NCI-H128 (cell line): ENCODE measurements around the gene KCTD19.
"Not testable (repeated sequence)": the region's sequence is repeated elsewhere in the genome, so short reads cannot be mapped to it uniquely, and the experiment has no call there.

Experiments
- DNase-seq: peaks from one replicate; lab custom pipeline; 2025; ENCODE audit not compliant: unreplicated experiment; lab: John Stamatoyannopoulos, UW

Gene KCTD19

DNA sequence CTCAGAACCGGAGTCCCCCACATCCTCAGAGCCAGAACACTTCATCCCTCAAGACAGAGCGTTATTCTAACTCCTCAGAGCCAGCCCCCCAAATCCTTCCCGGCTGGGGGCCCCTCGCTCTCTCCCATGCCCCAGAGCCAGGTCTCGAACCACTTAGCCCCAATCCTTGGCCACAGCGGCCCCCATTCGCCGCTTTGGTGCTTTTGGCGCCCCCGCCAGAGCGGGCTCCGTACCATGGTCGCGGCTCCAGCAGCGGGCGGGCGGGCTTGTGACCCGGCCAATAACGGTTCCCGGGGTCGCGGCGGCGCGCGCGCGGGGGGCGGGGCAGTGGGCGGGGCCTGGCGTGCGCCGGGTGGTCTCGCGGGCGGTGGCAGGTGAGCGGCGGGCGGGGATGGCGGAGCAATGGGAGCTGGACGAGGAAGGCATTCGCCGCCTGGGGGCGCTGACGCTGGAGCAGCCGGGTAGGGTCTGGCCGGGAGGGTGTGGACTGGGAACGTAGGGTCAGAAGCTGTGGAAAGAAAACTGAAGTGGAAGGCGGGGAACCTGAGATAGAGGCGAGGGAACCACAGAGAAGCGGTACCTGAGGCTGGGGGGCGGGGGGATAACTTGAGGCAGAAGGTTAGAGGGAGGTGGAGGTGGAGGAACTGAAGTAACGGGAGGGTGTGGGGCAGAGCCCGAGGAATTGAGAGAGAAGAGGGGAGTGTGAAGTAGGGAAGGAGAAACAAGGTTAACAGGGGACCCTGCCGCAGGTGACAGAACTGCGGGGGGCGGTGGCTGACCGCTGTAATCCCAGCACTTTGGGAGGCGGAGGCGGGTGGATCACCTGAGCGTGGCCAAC, at the start of gene KCTD19, which contains the start of gene LRRC36:
Gene KCTD19, minus strand, starts transcription at position 270 of the 838 bp plus-strand sequence. Its CDS starts 34 bp downstream, at position 236.
Gene LRRC36, plus strand, starts transcription at position 344 of the 838 bp plus-strand sequence. Its CDS starts 48 bp downstream, at position 392.
- DNase-seq = peak; percentile 54

DNA sequence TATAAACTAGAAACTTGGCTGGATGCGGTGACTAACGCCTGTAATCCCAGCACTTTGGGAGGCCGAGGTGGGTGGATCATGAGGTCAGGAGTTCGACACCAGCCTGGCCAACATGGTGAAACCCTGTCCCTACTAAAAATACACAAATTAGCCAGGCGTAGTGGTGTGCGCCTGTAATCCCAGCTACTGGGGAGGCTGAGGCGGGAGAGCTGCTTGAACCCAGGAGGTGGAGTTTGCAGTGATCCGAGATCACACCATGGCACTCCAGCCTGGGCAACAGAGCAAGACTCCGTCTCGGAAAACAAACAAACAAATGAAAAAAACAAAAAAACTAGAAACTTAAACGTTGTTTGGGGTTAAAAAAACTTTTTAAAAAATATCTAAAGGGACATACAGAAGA, 49.5 kb upstream of the KCTD19 start:
- DNase-seq = not testable (repeated sequence)

DNA sequence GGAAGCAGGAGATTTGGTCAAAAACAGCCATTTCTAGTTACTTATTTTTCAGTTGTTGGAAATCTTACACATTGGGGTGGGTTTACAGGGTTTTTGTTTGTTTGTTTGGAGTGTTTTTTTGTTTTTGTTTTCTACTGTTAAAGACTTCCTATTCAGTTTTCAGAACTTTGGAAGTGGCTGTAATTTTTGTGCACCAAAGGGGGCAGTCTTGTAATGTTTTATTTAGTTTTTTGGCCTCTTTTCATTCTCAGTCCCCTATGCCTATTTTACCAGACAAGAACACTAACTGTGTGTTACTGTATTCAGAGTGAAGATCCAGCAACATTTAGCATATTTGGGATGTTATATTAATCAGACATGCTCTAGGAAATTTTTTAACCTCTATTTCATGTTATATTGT, 46.1 kb upstream of the KCTD19 start:
- no peak for DNase-seq

DNA sequence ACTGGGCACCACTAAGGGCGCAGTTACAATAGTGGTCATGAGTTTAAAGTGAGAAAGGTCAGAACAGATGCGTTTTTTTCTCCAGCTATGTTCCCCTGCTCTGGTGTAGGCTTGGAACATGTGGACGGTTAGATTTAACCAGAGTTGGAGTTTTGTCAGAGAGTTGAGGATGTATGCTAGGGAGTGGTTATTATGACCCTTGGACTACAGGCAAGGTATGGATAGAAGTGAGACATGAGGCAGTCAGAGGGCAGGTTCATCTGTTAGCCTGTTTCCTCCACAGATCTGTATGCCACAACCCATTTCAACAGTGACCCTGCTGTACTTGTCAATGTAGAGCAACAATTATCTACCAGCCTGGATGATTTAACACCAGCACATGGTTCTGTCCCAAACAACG, 44.1 kb upstream of the KCTD19 start:
- no peak for DNase-seq

DNA sequence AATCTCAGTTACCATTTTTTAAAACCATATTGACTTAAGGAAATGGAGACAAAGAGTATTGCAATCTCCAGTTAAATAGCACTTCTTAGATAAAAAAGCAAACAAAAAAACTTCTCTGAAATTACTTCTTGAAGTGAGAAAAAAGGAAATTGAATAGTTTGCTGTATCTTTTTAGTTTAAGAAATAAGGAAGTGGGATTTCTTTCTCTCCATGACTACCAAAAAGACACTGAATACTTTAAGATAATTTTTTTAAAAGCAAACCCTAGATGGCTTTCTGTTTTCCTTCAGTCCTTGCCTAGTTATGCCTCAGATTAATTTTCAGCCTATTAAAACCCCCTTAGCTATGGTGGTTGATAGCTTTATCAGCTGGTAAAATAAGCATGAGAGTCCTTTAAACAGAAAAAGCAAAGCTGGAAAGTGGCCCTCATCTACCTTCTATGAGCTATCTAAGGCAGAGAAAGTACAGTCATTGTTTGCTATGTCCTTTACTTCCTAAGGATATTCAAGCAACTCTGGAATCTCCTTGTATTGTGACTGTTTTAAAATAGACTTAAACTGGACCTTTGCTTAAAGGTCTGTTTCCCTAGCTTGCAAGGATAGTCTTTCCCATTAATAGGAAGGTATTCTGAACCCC, 38.2 kb upstream of the KCTD19 start:
- no peak for DNase-seq

DNA sequence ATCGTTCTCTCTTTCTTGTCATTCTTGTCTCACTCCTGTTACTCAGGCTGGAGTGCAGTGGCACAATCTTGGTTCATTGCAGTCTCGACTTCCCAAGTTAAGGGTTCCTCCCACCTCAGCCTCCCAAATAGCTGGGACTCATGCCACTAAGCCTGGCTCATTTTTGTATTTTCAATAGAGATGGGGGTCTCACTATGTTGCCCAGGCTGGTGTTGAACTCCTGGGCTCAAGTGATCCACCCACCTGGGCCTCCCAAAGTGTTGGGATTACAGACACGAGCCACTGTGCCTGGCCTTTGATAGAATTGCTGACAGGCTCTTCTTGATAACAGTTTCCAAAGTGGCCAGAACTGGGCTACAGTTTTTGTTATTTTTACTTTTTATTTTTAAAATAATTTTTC, 34.5 kb upstream of the KCTD19 start:
- DNase-seq = no peak

DNA sequence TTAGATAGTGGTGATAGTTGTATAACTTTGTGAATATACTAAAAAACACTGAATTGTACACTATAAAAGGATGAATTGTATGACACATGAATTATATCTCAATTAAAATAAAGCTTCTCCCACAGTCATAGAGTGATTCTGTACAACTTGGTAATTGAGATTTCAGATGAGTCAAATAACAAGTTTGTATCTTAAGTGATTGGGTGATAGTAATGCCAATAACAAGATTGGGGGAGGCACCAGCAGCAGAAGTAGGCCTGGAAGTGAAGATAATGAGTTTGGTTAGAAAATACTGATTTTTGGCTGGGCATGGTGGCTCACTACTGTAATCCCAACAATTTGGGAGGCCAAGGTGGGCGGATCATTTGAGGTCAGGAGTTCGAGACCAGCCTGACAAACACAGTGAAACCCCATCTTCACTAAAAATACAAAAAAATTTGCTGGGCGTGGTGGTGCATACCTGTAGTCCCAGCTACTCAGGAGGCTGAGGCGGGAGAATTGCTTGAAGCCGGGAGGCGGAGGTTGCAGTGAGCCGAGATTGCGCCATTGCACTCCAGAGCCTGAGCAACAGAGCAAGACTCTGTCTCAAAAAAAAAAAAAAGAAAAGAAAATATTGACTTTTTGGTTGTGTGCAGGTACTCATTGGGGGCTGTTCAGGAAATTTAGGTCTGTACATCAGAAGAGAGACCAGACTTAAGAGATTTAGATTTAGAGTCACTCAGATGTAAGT, 33.2 kb upstream of the KCTD19 start:
- DNase-seq = not testable (repeated sequence)

DNA sequence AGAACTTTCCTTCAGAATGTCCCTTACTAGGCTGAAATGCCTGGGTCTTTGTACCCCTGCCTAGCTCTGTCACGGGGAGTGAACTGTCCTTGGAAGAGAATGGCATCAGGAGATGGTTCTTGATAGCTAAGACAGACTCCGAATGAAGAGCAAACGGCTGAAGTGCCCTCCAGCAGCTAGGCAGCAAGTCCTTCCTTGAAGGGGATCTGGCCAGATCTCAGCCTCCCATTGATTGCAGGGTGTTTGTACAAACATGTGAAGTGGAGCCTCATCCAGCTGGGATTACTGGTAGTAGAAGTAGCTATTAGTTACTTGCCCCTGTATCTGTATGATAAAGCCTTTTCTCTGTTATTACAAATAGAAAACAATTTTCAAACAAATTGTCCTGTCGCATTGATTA, 31.0 kb upstream of the KCTD19 start:
- no peak for DNase-seq

DNA sequence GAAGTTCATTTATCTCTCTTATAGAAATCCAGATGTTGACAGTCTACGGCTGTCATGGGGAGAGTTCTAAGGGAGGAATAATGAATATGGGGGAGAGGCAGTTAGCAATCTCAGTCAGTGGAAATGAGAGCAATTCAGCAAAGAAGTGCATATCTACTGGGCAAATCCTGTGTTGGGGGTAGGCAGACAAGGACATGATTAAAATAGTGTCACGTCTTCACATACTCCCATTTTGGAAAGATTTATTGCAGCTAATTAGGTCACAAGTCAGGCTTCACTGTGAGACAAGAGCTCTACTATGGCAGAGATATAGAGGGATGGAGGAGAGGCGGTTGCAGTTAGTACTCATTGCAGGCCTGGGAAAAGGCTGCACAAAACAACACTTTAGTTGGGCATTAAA, 29.9 kb upstream of the KCTD19 start:
- DNase-seq = no peak

DNA sequence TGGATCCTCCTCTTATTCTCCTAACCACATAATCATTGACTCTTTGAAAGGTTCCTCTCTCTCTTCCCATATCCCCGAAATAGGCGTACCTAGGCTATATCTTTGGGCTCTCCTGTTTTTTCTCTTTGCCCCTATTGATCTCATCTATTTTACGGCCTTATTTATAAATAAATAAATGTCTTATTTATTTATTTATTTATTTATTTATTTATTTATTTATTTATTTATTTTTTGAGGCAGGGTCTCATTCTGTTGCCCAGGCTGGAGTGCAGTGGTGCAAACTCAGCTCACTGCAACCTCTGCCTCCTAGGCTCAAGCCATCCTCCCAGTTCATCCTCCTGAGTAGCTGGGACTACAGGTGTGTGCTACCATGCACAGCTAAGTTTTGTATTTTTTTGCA, 25.9 kb upstream of the KCTD19 start:
- DNase-seq = not testable (repeated sequence)

DNA sequence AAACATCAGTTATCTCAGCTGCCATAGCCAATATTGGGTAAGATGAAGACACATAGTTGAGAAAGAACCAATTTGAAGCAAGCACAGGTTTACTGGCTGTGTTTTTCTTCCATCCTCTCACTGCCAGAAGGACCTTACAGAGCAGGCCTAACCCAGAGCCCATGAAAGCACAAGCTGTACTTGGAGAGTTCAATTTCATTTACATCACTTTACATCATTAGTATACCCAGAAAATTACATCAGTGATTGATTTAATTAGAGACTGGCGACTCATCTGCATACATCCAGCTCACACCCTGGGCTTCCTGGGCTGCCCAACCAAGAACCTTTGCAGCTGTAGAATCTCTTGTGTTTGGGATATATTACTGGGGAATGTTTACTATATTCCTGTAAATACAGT, 23.8 kb upstream of the KCTD19 start:
- DNase-seq = no peak

DNA sequence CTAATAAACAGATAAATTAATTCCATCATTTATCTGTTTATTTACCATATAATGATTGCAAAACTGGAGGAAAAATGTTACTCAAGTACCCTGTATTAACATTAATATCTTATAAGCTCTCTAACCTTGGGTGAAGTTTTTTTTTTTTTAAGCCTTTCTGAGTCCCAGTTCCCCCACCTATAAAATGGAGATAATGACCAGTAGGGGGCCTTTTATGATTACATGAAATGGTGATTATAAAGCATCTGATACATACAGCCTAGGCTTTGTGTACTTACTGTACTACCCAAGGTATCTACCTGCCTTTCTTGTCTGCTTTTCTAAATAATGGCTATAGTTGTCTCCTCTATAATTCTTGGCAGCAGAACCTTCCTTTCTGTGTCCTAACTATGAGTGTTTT, 22.6 kb upstream of the KCTD19 start:
- no peak for DNase-seq

DNA sequence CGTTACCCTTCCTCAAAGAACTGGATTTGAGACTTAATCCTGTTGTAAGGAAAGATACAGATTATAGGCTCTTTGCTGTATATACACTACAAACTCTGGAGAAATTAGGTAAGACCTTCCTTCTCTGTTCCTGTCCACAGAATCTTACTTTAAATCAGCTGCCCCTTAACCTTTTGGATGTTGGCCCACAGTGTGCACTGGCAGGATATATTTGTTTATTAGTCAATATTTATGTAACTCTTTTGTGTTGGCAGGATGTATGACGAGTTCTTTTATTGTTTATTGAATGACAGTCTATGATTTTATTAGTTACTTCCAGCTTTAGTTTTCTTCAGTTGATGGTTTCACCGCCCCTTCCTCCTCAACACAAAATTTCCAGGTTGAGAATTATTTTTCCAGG, 19.8 kb upstream of the KCTD19 start:
- DNase-seq = no peak

DNA sequence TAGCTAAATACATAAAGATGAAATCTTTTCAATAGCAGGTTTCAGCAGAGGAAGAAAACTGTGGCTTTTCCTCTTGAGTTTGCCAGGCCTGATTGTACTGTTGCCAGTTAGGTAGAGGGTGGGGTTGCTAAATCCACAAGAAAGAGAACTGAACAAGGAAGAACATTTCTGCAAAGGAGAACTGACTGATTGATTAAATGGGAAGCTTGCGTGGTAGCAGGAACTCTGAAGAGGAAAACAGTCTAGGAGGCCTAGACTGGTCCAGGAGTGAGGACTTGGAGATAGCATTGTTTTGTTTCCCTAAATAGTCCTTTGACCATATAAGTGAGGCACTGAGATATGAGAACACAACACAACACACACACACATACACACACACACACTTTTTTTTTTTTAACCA, 18.9 kb upstream of the KCTD19 start:
- no peak for DNase-seq

DNA sequence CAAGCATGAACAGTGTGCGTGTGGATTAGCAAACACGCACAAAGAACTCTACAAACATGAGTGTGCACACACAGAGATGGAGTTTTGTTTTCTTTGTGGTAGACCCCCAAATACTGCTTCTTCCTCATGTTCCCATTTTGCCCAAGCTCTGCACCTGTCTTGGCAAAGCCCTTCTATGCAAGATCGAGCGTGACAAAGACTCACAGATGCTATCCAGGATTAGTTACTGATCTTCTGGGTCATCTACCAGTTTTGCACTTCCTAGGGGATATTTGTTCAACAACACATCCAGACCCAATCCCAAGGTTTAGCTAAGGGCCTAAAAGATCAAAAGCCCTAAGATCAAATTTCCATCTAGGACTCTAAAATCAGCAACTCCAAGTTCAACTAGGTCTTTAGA, 16.1 kb upstream of the KCTD19 start:
- DNase-seq = no peak

DNA sequence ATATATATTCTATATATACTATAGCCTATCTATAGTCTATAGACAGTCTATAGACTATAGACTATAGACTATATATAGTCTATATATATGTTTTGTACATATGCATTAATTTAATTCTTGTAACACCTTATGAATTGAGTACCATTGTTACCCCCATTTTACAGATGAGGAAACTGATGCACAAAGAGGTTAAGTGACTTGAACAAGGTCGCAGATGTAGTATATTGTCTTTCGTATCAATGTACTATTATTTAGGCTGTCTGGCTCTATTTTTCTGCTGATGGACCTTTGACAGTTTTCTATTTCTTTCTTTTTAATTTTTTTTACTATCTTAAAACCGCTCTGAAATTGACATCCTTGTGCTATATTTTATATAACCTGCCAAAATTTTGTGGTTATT, 14.7 kb upstream of the KCTD19 start:
- no peak for DNase-seq

DNA sequence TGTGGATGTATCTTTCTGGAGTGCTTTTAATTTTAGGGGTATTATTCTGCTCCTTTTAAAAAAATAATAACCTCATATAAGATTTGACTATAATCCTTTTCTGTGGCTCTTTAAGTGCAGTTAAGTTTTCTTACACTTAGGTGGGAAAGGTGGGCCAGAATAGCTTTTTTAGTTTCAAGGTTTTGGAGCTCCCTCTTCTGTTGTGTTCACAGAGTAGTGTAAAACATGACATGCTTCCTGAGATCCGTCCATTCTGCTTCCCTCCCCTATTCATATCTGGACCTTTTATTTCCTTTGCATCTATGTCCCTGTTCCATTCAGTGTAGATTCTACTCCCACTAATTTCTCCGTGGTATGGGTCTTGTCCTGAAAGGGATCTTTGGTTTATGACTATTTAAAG, 12.9 kb upstream of the KCTD19 start:
- DNase-seq = no peak

DNA sequence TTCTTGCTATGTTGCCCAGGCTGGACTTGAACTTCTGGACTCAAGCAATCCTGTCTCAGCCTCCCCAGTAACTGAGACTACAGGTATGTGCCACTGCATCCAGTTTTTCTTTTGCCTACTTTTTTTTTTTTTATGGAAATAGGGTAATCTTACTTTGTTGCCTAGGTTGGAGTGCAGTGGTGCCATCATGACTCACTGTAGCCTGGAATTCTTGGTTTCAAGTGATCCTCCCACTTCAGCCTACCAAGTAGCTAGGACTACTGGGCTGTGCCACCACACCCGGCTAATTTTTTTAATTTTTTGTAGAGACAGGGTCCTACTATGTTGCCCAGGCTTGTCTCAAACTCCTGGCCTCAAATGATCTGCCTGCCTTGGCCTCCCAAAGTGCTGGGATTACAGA, 10.1 kb upstream of the KCTD19 start:
- no peak for DNase-seq

DNA sequence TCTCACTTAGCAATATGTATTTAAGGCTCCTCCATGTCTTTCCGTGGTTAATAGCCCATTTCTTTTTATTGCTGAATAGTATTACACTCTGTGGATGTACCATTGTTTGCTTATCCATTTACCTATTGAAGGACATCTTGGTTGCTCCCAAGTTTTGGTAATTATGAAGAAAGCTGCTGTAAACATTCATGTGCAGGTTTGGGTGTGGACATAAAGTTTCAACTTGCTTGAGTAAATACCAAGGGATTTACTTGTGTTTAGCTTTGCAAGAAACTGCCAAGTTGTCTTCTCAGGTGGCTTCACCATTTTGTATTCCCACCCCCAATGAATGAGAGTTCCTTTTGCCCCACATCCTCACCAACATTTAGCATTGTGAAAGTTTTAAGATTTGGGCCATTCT, 9.6 kb upstream of the KCTD19 start:
- DNase-seq = no peak

DNA sequence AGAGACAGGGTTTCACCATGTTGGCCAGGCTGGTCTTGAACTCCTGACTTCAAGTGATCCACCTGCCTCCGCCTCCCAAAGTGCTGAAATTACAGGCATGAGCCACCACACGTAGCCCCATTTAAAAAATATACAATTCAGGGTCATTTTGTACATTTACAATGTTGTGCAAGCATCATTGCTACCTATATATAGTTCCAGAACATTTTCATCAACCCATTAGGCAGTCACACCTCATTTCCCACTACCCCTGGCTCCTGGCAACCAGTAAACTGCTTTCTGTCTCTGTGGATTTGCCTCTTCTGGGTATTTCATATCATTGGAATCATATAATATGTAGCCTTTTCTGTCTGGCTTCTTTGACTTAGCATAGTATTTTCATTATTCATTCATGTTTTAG, 6.8 kb upstream of the KCTD19 start:
- no peak for DNase-seq

DNA sequence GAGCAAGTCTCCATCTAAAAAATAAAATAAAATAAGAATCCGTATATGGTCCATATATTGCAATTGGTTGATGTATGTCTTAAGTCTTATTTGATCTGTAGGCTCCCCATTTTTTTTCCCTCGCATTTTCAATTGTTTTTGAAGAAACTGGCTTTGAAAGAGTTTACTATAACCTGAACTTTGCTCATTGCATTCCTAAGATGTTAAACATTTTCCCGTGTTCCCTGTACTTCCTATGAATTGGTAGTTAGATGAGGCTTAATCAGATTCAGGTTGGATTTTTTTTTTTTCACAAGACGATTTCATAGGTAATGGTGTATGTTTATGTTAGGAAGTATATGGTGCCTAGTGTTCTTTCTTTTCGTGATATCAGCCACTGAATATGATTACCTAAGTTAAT, 3.4 kb upstream of the KCTD19 start:
- no peak for DNase-seq

DNA sequence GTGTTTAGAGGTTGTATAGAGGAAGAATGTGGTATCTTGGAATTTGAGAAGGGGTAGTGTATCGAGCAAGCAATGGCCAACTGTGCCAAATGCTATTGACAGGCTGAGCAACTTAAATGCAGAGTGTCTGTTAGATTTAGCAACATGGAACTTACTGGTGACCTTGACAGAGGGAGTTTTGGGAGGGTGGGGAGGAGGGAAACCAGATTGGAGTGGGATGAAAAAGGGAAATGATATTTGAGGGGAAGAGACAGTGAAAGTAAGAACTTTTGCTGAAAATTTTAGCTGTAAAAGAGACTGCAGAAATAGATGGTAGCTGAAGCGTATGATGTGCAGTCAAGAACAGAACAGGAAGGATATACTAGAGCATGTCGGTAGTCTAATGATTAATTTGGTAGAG, 1.2 kb upstream of the KCTD19 start:
- DNase-seq = no peak
